OCI-LY1 (cell line): ENCODE measurements around the gene ST3GAL2.

Experiments
- H2AFZ ChIP-seq: fragments of 200-600 bp; sonication (generic), shearing (Covaris generic); 2 replicates; pipeline ENCODE4 v1.6.0; 2014; ENCODE audit warnings: antibody characterized with exemption, mild to moderate bottlenecking, low read length
- H3F3A ChIP-seq: fragments of 200-600 bp; sonication (generic), shearing (Covaris generic); 2 replicates; pipeline ENCODE4 v1.6.0; 2014; ENCODE audit warnings: mild to moderate bottlenecking, antibody characterized with exemption, low read length, moderate library complexity; ENCODE audit not compliant: insufficient read depth
- H3K27ac ChIP-seq: fragments of 200-600 bp; sonication (generic); 2 replicates; pipeline ENCODE4 v1.5.1; 2014; ENCODE audit warnings: low read length, mixed run types, mild to moderate bottlenecking, low read depth; ENCODE audit not compliant: poor library complexity, severe bottlenecking
- H3K27me3 ChIP-seq: fragments of 200-600 bp; sonication (generic); 2 replicates; pipeline ENCODE4 v1.6.0; 2014; ENCODE audit warnings: antibody characterized with exemption, mild to moderate bottlenecking, low read length, moderate library complexity; ENCODE audit not compliant: insufficient read depth
- H3K36me3 ChIP-seq: fragments of 200-600 bp; sonication (generic); 2 replicates; pipeline ENCODE4 v1.6.1; 2014; ENCODE audit warnings: mild to moderate bottlenecking, antibody characterized with exemption, low read length, moderate library complexity, mixed read lengths; ENCODE audit not compliant: insufficient read depth
- H3K4me1 ChIP-seq: fragments of 200-600 bp; sonication (generic); 2 replicates; pipeline ENCODE4 v1.5.1; 2014; ENCODE audit warnings: mild to moderate bottlenecking, low read length, moderate library complexity; ENCODE audit not compliant: insufficient read depth, severe bottlenecking
- H3K4me2 ChIP-seq: fragments of 200-600 bp; sonication (generic), shearing (Covaris generic); 2 replicates; pipeline ENCODE4 v1.6.1; 2014; ENCODE audit warnings: low read length
- H3K4me3 ChIP-seq: fragments of 200-600 bp; sonication (generic); 2 replicates; pipeline ENCODE4 v1.5.1; 2014; ENCODE audit warnings: low read length, low read depth, mild to moderate bottlenecking, mixed read lengths; ENCODE audit not compliant: poor library complexity, severe bottlenecking
- H3K79me2 ChIP-seq: fragments of 200-600 bp; shearing (Covaris generic); 2 replicates; pipeline ENCODE4 v1.6.1; 2016; ENCODE audit warnings: mixed run types, low read length, mixed read lengths; ENCODE audit not compliant: insufficient read depth
- H3K9ac ChIP-seq: fragments of 200-600 bp; sonication (generic), shearing (Covaris generic); 2 replicates; pipeline ENCODE4 v1.6.1; 2014; ENCODE audit warnings: mild to moderate bottlenecking, low read length, mixed read lengths
- H3K9me2 ChIP-seq: fragments of 200-600 bp; sonication (generic), shearing (Covaris generic); 2 replicates; pipeline ENCODE4 v1.6.1; 2014; ENCODE audit warnings: low read depth, mild to moderate bottlenecking, low read length, mixed read lengths
- H3K9me3 ChIP-seq: fragments of 200-600 bp; shearing (Covaris generic); 2 replicates; pipeline ENCODE4 v1.6.1; 2014; ENCODE audit warnings: low read length, mixed read lengths
- H4K20me1 ChIP-seq: fragments of 200-600 bp; sonication (generic), shearing (Covaris generic); 2 replicates; pipeline ENCODE4 v1.6.0; 2016; ENCODE audit warnings: mild to moderate bottlenecking, low read length; ENCODE audit not compliant: insufficient read depth
- EZH2 ChIP-seq: fragments of 200-600 bp; sonication (generic), shearing (Covaris generic); IDR thresholded peaks from 2 replicates; pipeline ENCODE4 v1.8.0; 2017; ENCODE audit warnings: borderline replicate concordance, mixed run types, mild to moderate bottlenecking, antibody characterized with exemption, low read length, moderate library complexity, mixed read lengths
- TF ChIP-seq, protein P1 (sequence below): fragments of 200-600 bp; sonication (generic), shearing (Covaris generic); IDR thresholded peaks from 2 replicates; pipeline ENCODE4 v1.5.1; 2017; ENCODE audit warnings: mild to moderate bottlenecking, antibody characterized with exemption, low read length, moderate library complexity, mixed read lengths

Gene ST3GAL2

GRCh38 chr16:70375636-70376611, 63.0 kb downstream of the ST3GAL2 start:
- Histone ChIP-seq H3K9ac (no peak overlapping the region), H3K4me3 (no peak overlapping the region), H3K9me3 (no peaks in the 10 kb centered on the region), H3K4me2 (no peak overlapping the region), H3K4me1 (peaks cover 13% of the 10 kb centered on the region), H3K36me3 (peaks cover 64% of the 10 kb centered on the region), H3K27ac (no peak overlapping the region), H3F3A (peaks cover 4% of the 10 kb centered on the region; the same call in 1 of the 2 replicates), H3K9me2 (no peaks in the 10 kb centered on the region), H4K20me1 (no peaks in the 10 kb centered on the region), H3K27me3 (no peaks in the 10 kb centered on the region), H3K79me2 (peaks cover 13% of the 10 kb centered on the region; the same call in 1 of the 2 replicates), H2AFZ (no peak overlapping the region)
- TF ChIP-seq, protein P1, sequence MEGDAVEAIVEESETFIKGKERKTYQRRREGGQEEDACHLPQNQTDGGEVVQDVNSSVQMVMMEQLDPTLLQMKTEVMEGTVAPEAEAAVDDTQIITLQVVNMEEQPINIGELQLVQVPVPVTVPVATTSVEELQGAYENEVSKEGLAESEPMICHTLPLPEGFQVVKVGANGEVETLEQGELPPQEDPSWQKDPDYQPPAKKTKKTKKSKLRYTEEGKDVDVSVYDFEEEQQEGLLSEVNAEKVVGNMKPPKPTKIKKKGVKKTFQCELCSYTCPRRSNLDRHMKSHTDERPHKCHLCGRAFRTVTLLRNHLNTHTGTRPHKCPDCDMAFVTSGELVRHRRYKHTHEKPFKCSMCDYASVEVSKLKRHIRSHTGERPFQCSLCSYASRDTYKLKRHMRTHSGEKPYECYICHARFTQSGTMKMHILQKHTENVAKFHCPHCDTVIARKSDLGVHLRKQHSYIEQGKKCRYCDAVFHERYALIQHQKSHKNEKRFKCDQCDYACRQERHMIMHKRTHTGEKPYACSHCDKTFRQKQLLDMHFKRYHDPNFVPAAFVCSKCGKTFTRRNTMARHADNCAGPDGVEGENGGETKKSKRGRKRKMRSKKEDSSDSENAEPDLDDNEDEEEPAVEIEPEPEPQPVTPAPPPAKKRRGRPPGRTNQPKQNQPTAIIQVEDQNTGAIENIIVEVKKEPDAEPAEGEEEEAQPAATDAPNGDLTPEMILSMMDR = no peak
- TF ChIP-seq EZH2 = no peak

GRCh38 chr16:70374213-70374612, 64.7 kb downstream of the ST3GAL2 start:
- Histone ChIP-seq H3F3A (peaks cover 4% of the 10 kb centered on the region; the same call in 1 of the 2 replicates), H3K79me2 (no peaks in the 10 kb centered on the region), H4K20me1 (no peaks in the 10 kb centered on the region), H3K9me2 (no peaks in the 10 kb centered on the region), H2AFZ (no peak overlapping the region), H3K9ac (no peak overlapping the region), H3K9me3 (no peaks in the 10 kb centered on the region), H3K36me3 (peaks cover 73% of the 10 kb centered on the region), H3K4me1 (peaks cover 2% of the 10 kb centered on the region), H3K4me3 (no peak overlapping the region), H3K4me2 (no peak overlapping the region), H3K27me3 (no peaks in the 10 kb centered on the region), H3K27ac (no peak overlapping the region)
- no peak for TF ChIP-seq EZH2
- TF ChIP-seq, protein P1 = no peak

GRCh38 chr16:70372921-70373728, 65.8 kb downstream of the ST3GAL2 start:
- TF ChIP-seq, protein P1 = no peak
- TF ChIP-seq EZH2 = no peak
- no peaks in the 10 kb centered on the region for H3K79me2 ChIP-seq
- H3K4me3 ChIP-seq = no peak overlapping the region
- no peaks in the 10 kb centered on the region for H3K27me3 ChIP-seq
- no peak overlapping the region for H2AFZ ChIP-seq
- H3K4me1 ChIP-seq = no peaks in the 10 kb centered on the region
- H3K27ac ChIP-seq = no peak overlapping the region
- no peaks in the 10 kb centered on the region for H3K9me3 ChIP-seq
- no peak overlapping the region for H3K9ac ChIP-seq
- no peaks in the 10 kb centered on the region for H3K9me2 ChIP-seq
- no peak overlapping the region for H3K4me2 ChIP-seq
- peaks cover 4% of the 10 kb centered on the region; the same call in 1 of the 2 replicates for H3F3A ChIP-seq
- no peaks in the 10 kb centered on the region for H4K20me1 ChIP-seq
- peaks cover 69% of the 10 kb centered on the region for H3K36me3 ChIP-seq
